Measurements from ENCODE around the gene HLA-A. TPM values are rescaled to one million over a fixed set of nuclear protein-coding genes. Genes with fewer than 3 reads are reported as not detected.

The HLA-A gene
- total RNA-seq, 4 donors from 2014 or later = 219 to 566 (median 521) TPM

DNA sequence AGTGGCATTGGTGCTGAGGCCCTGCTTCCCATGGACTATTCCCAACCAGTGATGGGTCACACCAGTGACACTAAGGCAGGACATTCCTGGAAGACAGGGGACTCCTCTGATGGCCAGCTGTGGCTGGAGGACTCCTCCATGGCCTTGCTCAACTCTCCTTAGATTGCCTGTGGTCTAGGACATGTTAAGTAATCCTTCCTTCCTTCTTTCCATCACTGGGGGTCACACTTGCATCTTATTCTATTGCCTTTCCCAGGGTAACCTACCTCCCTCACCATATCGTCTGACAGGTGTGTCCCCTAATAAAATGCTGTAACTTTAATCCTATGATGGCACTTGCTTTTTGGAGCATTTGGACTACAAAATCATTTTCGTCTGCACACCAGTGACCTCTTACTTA is 24.5 kb upstream of the HLA-A start:
- 58 to 70% methylated on average over 2 of the region's 2 CpGs for WGBS, 2 donors
- H3K4me1 ChIP-seq = no peaks in the 10 kb centered on the region
- no peak for TF ChIP-seq CTCF (IDR thresholded peaks at IDR 0.05)
- no peak for TF ChIP-seq EP300 (IDR thresholded peaks at IDR 0.05)
- TF ChIP-seq POLR2A (IDR thresholded peaks at IDR 0.05) = no peak
- no peak overlapping the region for H3K27ac ChIP-seq
- no peaks in the 10 kb centered on the region for H3K9me3 ChIP-seq
- DNase-seq (ENCODE audit: low spot score in 2 of 2) = no peak
- no peaks in the 10 kb centered on the region for H3K27me3 ChIP-seq
- no peaks in the 10 kb centered on the region for H3K36me3 ChIP-seq
- no peak overlapping the region for H3K4me3 ChIP-seq

GRCh38 chr6:29919506-29920445 is 22.6 kb upstream of the HLA-A start:
- H3K4me3 ChIP-seq = no peak overlapping the region
- WGBS, 2 donors = 49 to 52% methylated on average over 1 of the region's 1 CpG
- H3K4me1 ChIP-seq = no peaks in the 10 kb centered on the region
- H3K27ac ChIP-seq = no peak overlapping the region
- H3K27me3 ChIP-seq = no peaks in the 10 kb centered on the region
- no peaks in the 10 kb centered on the region for H3K36me3 ChIP-seq
- H3K9me3 ChIP-seq = no peaks in the 10 kb centered on the region
- TF ChIP-seq POLR2A (IDR thresholded peaks at IDR 0.05) = no peak
- TF ChIP-seq CTCF (IDR thresholded peaks at IDR 0.05) = no peak
- no peak for TF ChIP-seq EP300 (IDR thresholded peaks at IDR 0.05)
- no peak for DNase-seq (ENCODE audit: low spot score in 2 of 2)

DNA sequence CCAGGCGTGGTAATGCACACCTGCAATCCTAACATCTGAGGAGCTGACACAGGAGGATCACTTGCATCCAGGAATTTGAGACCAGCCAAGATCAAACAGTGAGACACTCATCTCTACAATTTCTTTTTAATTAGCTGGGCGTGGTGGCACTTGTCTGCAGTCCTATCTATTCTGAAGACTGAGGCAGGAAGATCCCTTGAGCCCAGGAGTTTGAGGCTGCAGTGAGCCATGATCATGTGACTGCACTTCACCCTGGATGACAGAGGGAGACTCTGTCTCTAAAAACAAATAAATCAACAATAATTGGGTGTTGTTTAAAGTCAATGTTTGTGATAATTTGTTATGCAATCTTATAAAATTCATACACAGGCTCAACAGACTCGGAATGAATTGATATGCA is 18.0 kb upstream of the HLA-A start:
- WGBS, 2 donors = 83% methylated on average over 2 to 3 of the region's 3 CpGs
- H3K9me3 ChIP-seq = no peaks in the 10 kb centered on the region
- no peaks in the 10 kb centered on the region for H3K4me1 ChIP-seq
- TF ChIP-seq EP300 (IDR thresholded peaks at IDR 0.05) (no peak), CTCF (IDR thresholded peaks at IDR 0.05) (no peak), POLR2A (IDR thresholded peaks at IDR 0.05) (no peak)
- H3K36me3 ChIP-seq = no peaks in the 10 kb centered on the region
- DNase-seq (ENCODE audit: low spot score in 2 of 2) = no peak
- H3K4me3 ChIP-seq = no peak overlapping the region
- H3K27ac ChIP-seq = no peak overlapping the region
- H3K27me3 ChIP-seq = no peaks in the 10 kb centered on the region

DNA sequence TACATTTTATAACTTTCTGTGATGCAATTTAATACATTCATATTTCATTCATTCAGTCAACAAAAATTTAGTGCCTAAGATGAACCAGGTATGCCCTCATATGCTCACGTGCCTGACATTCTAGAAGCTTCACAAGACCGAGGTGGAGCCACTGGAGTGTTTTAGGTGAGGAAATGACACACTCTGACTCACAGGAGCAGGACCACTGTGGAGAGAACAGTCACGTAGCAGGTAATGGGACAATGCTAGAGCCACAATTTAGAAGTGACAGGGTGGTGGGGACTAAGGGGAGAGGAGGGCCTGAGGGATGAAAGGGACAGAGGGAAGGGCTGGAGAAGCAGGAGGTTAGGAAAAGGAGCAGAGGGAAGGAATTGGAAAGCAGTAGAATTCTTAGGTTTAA is 17.6 kb upstream of the HLA-A start:
- Histone ChIP-seq H3K36me3 (no peaks in the 10 kb centered on the region), H3K4me1 (no peaks in the 10 kb centered on the region), H3K27me3 (no peaks in the 10 kb centered on the region), H3K9me3 (no peaks in the 10 kb centered on the region), H3K27ac (peak overlapping the region in 1 of 4 donors; percentile 3), H3K4me3 (no peak overlapping the region)
- DNase-seq (ENCODE audit: low spot score in 2 of 2) = no peak
- WGBS, 2 donors = 57 to 63% methylated on average over 3 of the region's 3 CpGs
- no peak for TF ChIP-seq EP300 (IDR thresholded peaks at IDR 0.05)
- no peak for TF ChIP-seq POLR2A (IDR thresholded peaks at IDR 0.05)
- no peak for TF ChIP-seq CTCF (IDR thresholded peaks at IDR 0.05)

- H3K36me3 ChIP-seq = no peaks in the 10 kb centered on the region
- no peaks in the 10 kb centered on the region for H3K27me3 ChIP-seq
- TF ChIP-seq EP300 (IDR thresholded peaks at IDR 0.05) (no peak), CTCF (IDR thresholded peaks at IDR 0.05) (no peak), POLR2A (IDR thresholded peaks at IDR 0.05) (no peak)
- H3K9me3 ChIP-seq = no peaks in the 10 kb centered on the region
- DNase-seq (ENCODE audit: low spot score in 2 of 2) = no peak
- no peaks in the 10 kb centered on the region for H3K4me1 ChIP-seq
- H3K4me3 ChIP-seq = no peak overlapping the region
- 60 to 74% methylated on average over 6 of the region's 6 CpGs for WGBS, 2 donors
- peak overlapping the region in 1 of 4 donors; percentile 3 for H3K27ac ChIP-seq
Measured at GRCh38 chr6:29925321-29925720, 17.0 kb upstream of the HLA-A start.
